ENCODE measurements around the gene YTHDF1. TPM values are rescaled to one million over a fixed set of nuclear protein-coding genes. Genes with fewer than 3 reads are reported as not detected.
"Not testable (repeated sequence)": the region's sequence is repeated elsewhere in the genome, so short reads cannot be mapped to it uniquely, and the experiment has no call there.

Gene YTHDF1
- total RNA-seq, 1 donor from 2014 or later: 27.7 TPM

DNA sequence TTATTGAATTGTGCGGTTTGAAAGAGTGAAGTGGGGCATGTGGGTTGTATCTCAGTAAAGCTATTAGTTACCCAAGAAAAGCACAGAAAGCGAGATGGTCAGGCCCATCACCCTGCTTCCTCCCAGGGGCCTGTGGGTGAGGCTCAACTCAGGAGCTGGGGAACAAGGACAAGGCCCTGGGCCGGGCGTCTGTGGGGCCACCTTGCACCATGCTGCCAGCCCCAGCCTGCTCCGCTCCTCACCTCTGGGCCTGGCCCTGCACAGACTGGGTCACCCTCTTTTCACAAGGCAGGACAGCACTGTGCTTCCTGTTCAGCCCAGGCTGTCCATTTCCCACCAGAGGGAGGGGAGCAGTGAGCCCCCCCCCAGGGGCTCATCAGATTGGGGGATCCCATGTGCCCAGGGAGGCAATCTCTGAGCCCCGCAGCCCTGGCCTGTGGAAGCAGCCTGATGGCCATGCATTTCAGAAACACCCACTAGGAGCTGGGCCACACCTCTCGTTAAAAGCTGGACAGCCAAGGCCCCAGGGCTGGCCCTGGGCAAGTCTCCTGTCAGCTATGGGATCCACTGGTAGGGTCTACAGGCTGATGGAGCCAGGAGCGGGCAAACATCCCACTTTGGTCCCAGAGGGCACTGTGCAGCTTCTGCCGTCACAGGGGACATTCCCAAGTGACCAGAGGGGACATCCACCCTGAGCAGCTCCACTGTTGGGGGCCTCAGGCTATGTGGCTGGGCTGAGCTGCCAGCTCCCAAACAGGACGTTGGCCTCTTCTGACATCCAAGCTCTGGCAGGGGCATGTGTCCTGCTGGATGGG is 55.9 kb downstream of the YTHDF1 start:
- TF ChIP-seq POLR2A (IDR thresholded peaks at IDR 0.05) (no peak), CTCF (IDR thresholded peaks at IDR 0.05) (no peak), POLR2AphosphoS5 (IDR thresholded peaks at IDR 0.05; ENCODE audit: insufficient read depth in 1 of 2, low read depth in 1 of 2) (no peak)
- H3K27ac ChIP-seq: no peak overlapping the region
- H3K27me3 ChIP-seq: no peaks in the 10 kb centered on the region
- H3K4me3 ChIP-seq: no peak overlapping the region
- no peaks in the 10 kb centered on the region for H3K36me3 ChIP-seq
- H3K4me1 ChIP-seq: no peaks in the 10 kb centered on the region
- H3K9me3 ChIP-seq: no peaks in the 10 kb centered on the region
- no peak for DNase-seq (ENCODE audit: extremely low spot score in 2 of 2)
- intact Hi-C loops (cut with DNase I): no loop called here

DNA sequence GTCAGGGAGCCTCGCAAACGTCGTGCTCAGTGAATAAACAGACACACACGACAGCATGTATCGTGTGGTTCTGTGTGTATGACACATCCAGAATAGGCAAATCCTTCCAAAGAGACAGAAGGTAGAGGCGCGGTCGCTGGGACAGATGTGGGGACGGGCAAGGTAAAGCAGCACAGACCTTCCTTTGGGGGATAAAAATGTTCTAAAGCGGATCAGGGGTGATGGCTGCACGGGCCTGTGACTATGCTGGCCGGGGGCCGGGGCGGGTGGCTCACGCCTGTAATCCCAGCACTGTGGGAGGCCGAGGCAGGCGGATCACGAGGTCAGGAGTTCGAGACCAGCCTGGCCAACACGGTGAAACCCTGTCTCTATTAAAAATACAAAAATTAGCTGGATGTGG is 56.7 kb downstream of the YTHDF1 start:
- intact Hi-C loops (cut with DNase I); H3K27me3 ChIP-seq; H3K4me1 ChIP-seq; H3K4me3 ChIP-seq; H3K9me3 ChIP-seq; H3K36me3 ChIP-seq; DNase-seq (ENCODE audit: extremely low spot score in 2 of 2); H3K27ac ChIP-seq: not testable (repeated sequence)

- DNase-seq (ENCODE audit: extremely low spot score in 2 of 2): no peak
- H3K9me3 ChIP-seq: no peaks in the 10 kb centered on the region
- H3K36me3 ChIP-seq: no peaks in the 10 kb centered on the region
- no peak overlapping the region for H3K4me3 ChIP-seq
- H3K27me3 ChIP-seq: no peaks in the 10 kb centered on the region
- no peak for TF ChIP-seq CTCF (IDR thresholded peaks at IDR 0.05)
- no peak for TF ChIP-seq POLR2A (IDR thresholded peaks at IDR 0.05)
- no peak for TF ChIP-seq POLR2AphosphoS5 (IDR thresholded peaks at IDR 0.05; ENCODE audit: insufficient read depth in 1 of 2, low read depth in 1 of 2)
- intact Hi-C loops (cut with DNase I): no loop called here
- H3K4me1 ChIP-seq: no peaks in the 10 kb centered on the region
- H3K27ac ChIP-seq: no peak overlapping the region
Observed at GRCh38 chr20:63158845-63159244, 57.1 kb downstream of the YTHDF1 start.

DNA sequence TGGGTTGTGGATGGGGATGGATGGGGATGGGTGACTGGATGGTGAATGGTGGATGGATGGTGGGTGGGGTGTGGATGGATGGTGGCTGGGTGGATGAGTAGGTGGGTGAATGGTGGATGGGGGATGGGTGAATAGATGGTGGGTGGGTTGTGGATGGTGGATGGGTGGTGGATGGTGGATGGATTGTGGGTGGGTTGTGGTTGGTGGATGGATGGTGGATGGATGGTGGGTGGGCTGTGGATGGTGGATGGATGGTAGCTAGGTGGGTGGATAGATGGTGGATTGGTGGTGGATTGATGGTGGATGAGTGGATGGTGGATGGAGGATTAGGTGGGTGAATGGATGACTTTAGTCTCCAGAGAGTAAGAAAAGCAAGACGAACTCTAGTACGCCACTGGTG is 57.6 kb downstream of the YTHDF1 start:
- Histone ChIP-seq H3K36me3 (no peaks in the 10 kb centered on the region), H3K27ac (no peak overlapping the region), H3K27me3 (no peaks in the 10 kb centered on the region), H3K9me3 (no peaks in the 10 kb centered on the region), H3K4me3 (no peak overlapping the region), H3K4me1 (no peaks in the 10 kb centered on the region)
- TF ChIP-seq POLR2AphosphoS5 (IDR thresholded peaks at IDR 0.05; ENCODE audit: insufficient read depth in 1 of 2, low read depth in 1 of 2) (no peak), POLR2A (IDR thresholded peaks at IDR 0.05) (no peak), CTCF (IDR thresholded peaks at IDR 0.05) (no peak)
- no peak for DNase-seq (ENCODE audit: extremely low spot score in 2 of 2)
- intact Hi-C loops (cut with DNase I): no loop called here

DNA sequence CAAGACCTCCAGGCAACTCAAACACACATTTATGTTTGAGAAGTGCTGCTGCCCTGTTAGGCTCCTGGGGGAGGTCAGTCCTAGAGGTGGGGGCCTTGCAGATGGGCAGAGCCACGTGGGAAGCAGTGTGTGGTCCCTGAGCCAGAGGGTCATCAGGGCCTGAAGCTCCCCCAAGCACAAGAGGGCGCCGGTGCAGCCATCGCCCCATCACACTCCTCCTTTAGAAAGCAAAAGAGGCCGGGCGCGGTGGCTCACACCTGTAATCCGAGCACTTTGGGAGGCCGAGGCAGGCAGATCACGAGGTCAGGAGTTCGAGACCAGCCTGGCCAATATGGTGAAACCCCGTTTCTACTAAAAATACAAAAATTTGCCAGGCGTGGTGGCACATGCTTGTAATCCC is 58.5 kb downstream of the YTHDF1 start:
- H3K4me3 ChIP-seq; intact Hi-C loops (cut with DNase I); H3K9me3 ChIP-seq; H3K36me3 ChIP-seq; H3K4me1 ChIP-seq; H3K27me3 ChIP-seq; DNase-seq (ENCODE audit: extremely low spot score in 2 of 2); H3K27ac ChIP-seq: not testable (repeated sequence)

DNA sequence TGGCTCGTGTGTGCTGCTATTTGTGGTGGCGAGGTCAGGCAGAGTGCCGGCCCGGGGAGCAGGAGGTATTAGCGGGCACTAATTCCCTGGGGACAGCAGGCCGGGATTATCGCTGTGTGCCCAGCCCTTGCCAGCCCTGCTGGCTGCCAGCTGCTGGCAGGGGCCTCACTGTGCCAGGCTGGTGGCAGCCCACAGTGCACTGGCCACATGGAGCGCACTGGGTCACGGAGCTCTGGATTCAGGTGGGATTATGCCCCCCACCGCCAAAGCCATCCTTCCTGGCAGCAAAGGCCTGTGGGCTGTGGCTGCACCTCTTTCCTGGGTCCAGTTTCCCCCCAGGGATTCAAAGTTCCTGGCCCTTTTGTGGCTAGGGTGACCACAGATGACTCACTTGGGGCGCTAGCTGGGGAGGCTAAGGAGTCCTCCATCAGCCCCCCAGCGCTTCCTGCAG is 59.7 kb downstream of the YTHDF1 start:
- Histone ChIP-seq H3K27me3 (no peaks in the 10 kb centered on the region), H3K9me3 (no peaks in the 10 kb centered on the region), H3K4me3 (no peak overlapping the region), H3K27ac (no peak overlapping the region), H3K36me3 (no peaks in the 10 kb centered on the region), H3K4me1 (peaks cover 2% of the 10 kb centered on the region)
- intact Hi-C loops (cut with DNase I): no loop called here
- no peak for TF ChIP-seq POLR2AphosphoS5 (IDR thresholded peaks at IDR 0.05; ENCODE audit: insufficient read depth in 1 of 2, low read depth in 1 of 2)
- no peak for TF ChIP-seq POLR2A (IDR thresholded peaks at IDR 0.05)
- TF ChIP-seq CTCF (IDR thresholded peaks at IDR 0.05): no peak
- DNase-seq (ENCODE audit: extremely low spot score in 2 of 2): no peak

Measured in vagina (tissue), 2 donors.